ENCODE measurements around the gene CDH19. TPM values are rescaled to one million over a fixed set of nuclear protein-coding genes. Genes with fewer than 3 reads are reported as not detected.

Gene CDH19
- polyA plus RNA-seq, 3 donors, result 0.01 TPM; not detected in 2

DNA sequence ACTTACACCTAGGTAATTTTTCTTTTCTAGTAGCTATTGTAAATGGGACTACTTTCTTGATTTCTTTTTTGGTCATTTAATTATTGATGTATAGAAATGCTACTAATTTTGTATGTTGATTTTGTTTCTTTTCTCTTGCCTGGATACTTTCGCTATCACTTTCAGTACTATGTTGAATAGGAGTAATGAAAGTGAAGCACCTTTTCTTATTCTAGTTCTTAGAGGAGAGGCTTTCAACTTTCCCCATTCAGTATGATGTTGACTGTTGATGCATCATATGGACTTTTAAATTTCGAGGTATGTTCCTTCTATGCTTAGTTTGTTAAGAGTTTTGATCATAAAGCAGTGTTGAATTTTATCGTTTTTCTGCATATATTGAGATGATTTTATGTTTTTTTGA lies 142.5 kb downstream of the CDH19 start:
- Histone ChIP-seq H3K27ac (ENCODE audit: low read depth in 1 of 2, low read length in 2 of 2) (no peak overlapping the region), H3K36me3 (replicated peaks in 1 of 2; ENCODE audit: control insufficient read depth in 1 of 2, insufficient read depth in 2 of 2, low read length in 2 of 2) (no peaks in the 10 kb centered on the region), H3K4me2 (replicated peaks; ENCODE audit: extremely low read depth, low read length, poor library complexity, severe bottlenecking) (no peak overlapping the region), H2AFZ (ENCODE audit: insufficient read depth, low read depth, low read length, poor library complexity, severe bottlenecking) (no peak overlapping the region), H3K9ac (ENCODE audit: insufficient read depth, low read length, poor library complexity, severe bottlenecking) (no peak overlapping the region), H3K27me3 (ENCODE audit: control insufficient read depth in 2 of 2, insufficient read depth in 2 of 2, low read length in 2 of 2) (no peaks in the 10 kb centered on the region), H4K20me1 (ENCODE audit: insufficient read depth, low read length) (no peaks in the 10 kb centered on the region), H3K9me3 (replicated peaks in 1 of 2; ENCODE audit: control insufficient read depth in 1 of 2, insufficient read depth in 1 of 2, low read length in 2 of 2) (no peaks in the 10 kb centered on the region), H3K4me3 (replicated peaks in 1 of 3; ENCODE audit: low read depth in 2 of 3, low read length in 3 of 3) (no peak overlapping the region), H3K4me1 (ENCODE audit: control insufficient read depth in 1 of 2, insufficient read depth in 2 of 2, low read length in 2 of 2) (no peaks in the 10 kb centered on the region), H3K79me2 (ENCODE audit: insufficient read depth, low read length) (no peaks in the 10 kb centered on the region)
- H3K36me3 Mint-ChIP-seq, result no peaks in the 10 kb centered on the region
- peaks cover 0 to 3% (median 0%) of the 10 kb centered on the region in 7 donors for H3K9me3 Mint-ChIP-seq
- H3K27ac Mint-ChIP-seq, result no peak overlapping the region
- peaks cover 0 to 2% (median 0%) of the 10 kb centered on the region in 3 donors for H3K27me3 Mint-ChIP-seq (ENCODE audit: low read depth in 3 of 3)
- intact Hi-C loops (cut with micrococcal nuclease), result no loop called here
- no CpG with 5 or more reads among the region's 3 CpGs for WGBS (ENCODE audit: insufficient coverage)
- DNase-seq, result no peak
- H3K4me3 Mint-ChIP-seq, result no peak overlapping the region
- H3K4me1 Mint-ChIP-seq, result no peaks in the 10 kb centered on the region
- TF ChIP-seq, protein P1, sequence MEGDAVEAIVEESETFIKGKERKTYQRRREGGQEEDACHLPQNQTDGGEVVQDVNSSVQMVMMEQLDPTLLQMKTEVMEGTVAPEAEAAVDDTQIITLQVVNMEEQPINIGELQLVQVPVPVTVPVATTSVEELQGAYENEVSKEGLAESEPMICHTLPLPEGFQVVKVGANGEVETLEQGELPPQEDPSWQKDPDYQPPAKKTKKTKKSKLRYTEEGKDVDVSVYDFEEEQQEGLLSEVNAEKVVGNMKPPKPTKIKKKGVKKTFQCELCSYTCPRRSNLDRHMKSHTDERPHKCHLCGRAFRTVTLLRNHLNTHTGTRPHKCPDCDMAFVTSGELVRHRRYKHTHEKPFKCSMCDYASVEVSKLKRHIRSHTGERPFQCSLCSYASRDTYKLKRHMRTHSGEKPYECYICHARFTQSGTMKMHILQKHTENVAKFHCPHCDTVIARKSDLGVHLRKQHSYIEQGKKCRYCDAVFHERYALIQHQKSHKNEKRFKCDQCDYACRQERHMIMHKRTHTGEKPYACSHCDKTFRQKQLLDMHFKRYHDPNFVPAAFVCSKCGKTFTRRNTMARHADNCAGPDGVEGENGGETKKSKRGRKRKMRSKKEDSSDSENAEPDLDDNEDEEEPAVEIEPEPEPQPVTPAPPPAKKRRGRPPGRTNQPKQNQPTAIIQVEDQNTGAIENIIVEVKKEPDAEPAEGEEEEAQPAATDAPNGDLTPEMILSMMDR (IDR thresholded peaks at IDR 0.05), result no peak

DNA sequence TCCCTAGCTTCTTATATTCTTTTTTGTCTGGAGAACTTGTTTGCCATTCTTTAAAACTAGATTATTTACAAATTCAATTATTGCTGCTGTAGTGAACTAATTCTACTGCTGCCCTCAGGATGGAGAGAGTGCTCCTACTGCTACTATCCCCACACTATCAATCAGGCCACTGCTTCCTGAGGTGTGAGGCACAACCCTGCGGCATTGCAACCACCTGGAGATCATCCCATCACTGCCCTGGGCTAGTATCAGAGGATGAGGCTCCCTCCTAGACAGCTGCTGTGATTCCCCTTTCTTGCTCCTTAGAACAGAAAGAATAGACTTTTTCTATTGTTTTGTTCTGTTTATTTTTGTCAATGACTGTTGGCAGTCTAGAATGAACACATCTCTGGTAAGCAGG lies 146.6 kb downstream of the CDH19 start:
- no peak overlapping the region for H3K27ac Mint-ChIP-seq
- Histone ChIP-seq H3K9ac (ENCODE audit: insufficient read depth, low read length, poor library complexity, severe bottlenecking) (no peak overlapping the region), H3K36me3 (replicated peaks in 1 of 2; ENCODE audit: control insufficient read depth in 1 of 2, insufficient read depth in 2 of 2, low read length in 2 of 2) (no peaks in the 10 kb centered on the region), H3K4me2 (replicated peaks; ENCODE audit: extremely low read depth, low read length, poor library complexity, severe bottlenecking) (no peak overlapping the region), H3K4me1 (ENCODE audit: control insufficient read depth in 1 of 2, insufficient read depth in 2 of 2, low read length in 2 of 2) (no peaks in the 10 kb centered on the region), H3K27me3 (ENCODE audit: control insufficient read depth in 2 of 2, insufficient read depth in 2 of 2, low read length in 2 of 2) (no peaks in the 10 kb centered on the region), H3K79me2 (ENCODE audit: insufficient read depth, low read length) (no peaks in the 10 kb centered on the region), H2AFZ (ENCODE audit: insufficient read depth, low read depth, low read length, poor library complexity, severe bottlenecking) (no peak overlapping the region), H4K20me1 (ENCODE audit: insufficient read depth, low read length) (no peaks in the 10 kb centered on the region), H3K27ac (ENCODE audit: low read depth in 1 of 2, low read length in 2 of 2) (no peak overlapping the region), H3K9me3 (replicated peaks in 1 of 2; ENCODE audit: control insufficient read depth in 1 of 2, insufficient read depth in 1 of 2, low read length in 2 of 2) (no peaks in the 10 kb centered on the region), H3K4me3 (replicated peaks in 1 of 3; ENCODE audit: low read depth in 2 of 3, low read length in 3 of 3) (no peak overlapping the region)
- peaks cover 0 to 2% (median 0%) of the 10 kb centered on the region in 3 donors for H3K27me3 Mint-ChIP-seq (ENCODE audit: low read depth in 3 of 3)
- peaks cover 0 to 7% (median under 1%) of the 10 kb centered on the region in 7 donors for H3K9me3 Mint-ChIP-seq
- intact Hi-C loops (cut with micrococcal nuclease), result no loop called here
- H3K36me3 Mint-ChIP-seq, result no peaks in the 10 kb centered on the region
- H3K4me3 Mint-ChIP-seq, result no peak overlapping the region
- no peaks in the 10 kb centered on the region for H3K4me1 Mint-ChIP-seq
- no CpG with 5 or more reads among the region's 1 CpG for WGBS (ENCODE audit: insufficient coverage)
- no peak for DNase-seq
- TF ChIP-seq, protein P1 (IDR thresholded peaks at IDR 0.05), result no peak
